ENCODE measurements around the gene OSBPL8.

DNA sequence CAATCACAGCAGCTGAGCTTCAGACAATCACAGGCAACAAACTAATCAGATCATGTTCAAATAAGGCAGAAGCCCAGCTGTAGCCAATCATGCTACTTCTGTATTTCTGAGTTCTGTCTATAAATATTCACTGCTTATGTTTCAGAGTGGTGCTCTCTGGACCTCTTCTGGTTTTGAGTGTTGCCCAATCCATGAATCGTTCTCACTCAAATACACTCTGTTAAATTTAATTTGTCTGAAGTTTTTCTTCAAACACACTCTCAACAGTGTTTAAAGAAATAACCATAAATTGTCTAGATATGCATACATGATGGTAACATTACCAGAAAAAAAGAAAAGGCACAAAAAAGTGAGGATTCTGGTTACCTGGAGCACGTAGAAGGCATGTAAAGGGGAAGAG is 133.4 kb downstream of the OSBPL8 start:
- TF ChIP-seq POLR2A (conservative IDR thresholded peaks at IDR 0.05) (no peak), POLR2AphosphoS5 (IDR thresholded peaks at IDR 0.05; ENCODE audit: control insufficient read depth, insufficient read depth, low read depth, low read length) (no peak), NFIC (IDR thresholded peaks at IDR 0.05) (no peak), ZNF785 (CRISPR knock-in tag; IDR thresholded peaks at IDR 0.05) (no peak), ZNF23 (CRISPR knock-in tag; IDR thresholded peaks at IDR 0.05) (no peak), ZBTB7A (IDR thresholded peaks at IDR 0.05; ENCODE audit: borderline replicate concordance, control insufficient read depth, low read depth, low read length) (no peak), SMC3 (conservative IDR thresholded peaks at IDR 0.05; ENCODE audit: insufficient read depth, low read depth, low read length) (no peak), ZSCAN32 (CRISPR knock-in tag; IDR thresholded peaks at IDR 0.05) (no peak)
- TF ChIP-seq, protein P1, sequence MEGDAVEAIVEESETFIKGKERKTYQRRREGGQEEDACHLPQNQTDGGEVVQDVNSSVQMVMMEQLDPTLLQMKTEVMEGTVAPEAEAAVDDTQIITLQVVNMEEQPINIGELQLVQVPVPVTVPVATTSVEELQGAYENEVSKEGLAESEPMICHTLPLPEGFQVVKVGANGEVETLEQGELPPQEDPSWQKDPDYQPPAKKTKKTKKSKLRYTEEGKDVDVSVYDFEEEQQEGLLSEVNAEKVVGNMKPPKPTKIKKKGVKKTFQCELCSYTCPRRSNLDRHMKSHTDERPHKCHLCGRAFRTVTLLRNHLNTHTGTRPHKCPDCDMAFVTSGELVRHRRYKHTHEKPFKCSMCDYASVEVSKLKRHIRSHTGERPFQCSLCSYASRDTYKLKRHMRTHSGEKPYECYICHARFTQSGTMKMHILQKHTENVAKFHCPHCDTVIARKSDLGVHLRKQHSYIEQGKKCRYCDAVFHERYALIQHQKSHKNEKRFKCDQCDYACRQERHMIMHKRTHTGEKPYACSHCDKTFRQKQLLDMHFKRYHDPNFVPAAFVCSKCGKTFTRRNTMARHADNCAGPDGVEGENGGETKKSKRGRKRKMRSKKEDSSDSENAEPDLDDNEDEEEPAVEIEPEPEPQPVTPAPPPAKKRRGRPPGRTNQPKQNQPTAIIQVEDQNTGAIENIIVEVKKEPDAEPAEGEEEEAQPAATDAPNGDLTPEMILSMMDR (IDR thresholded peaks at IDR 0.05 in 2 of 3, conservative IDR thresholded peaks at IDR 0.05 in 1 of 3; ENCODE audit: insufficient read depth in 2 of 3, low read depth in 1 of 3, low read length in 3 of 3): no peak
- TF ChIP-seq, protein P2, sequence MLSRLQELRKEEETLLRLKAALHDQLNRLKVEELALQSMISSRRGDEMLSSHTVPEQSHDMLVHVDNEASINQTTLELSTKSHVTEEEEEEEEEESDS (CRISPR knock-in tag; IDR thresholded peaks at IDR 0.05): no peak
- TF ChIP-seq, protein P3, sequence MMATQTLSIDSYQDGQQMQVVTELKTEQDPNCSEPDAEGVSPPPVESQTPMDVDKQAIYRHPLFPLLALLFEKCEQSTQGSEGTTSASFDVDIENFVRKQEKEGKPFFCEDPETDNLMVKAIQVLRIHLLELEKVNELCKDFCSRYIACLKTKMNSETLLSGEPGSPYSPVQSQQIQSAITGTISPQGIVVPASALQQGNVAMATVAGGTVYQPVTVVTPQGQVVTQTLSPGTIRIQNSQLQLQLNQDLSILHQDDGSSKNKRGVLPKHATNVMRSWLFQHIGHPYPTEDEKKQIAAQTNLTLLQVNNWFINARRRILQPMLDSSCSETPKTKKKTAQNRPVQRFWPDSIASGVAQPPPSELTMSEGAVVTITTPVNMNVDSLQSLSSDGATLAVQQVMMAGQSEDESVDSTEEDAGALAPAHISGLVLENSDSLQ (IDR thresholded peaks at IDR 0.05): no peak
- TF ChIP-seq, protein P4, sequence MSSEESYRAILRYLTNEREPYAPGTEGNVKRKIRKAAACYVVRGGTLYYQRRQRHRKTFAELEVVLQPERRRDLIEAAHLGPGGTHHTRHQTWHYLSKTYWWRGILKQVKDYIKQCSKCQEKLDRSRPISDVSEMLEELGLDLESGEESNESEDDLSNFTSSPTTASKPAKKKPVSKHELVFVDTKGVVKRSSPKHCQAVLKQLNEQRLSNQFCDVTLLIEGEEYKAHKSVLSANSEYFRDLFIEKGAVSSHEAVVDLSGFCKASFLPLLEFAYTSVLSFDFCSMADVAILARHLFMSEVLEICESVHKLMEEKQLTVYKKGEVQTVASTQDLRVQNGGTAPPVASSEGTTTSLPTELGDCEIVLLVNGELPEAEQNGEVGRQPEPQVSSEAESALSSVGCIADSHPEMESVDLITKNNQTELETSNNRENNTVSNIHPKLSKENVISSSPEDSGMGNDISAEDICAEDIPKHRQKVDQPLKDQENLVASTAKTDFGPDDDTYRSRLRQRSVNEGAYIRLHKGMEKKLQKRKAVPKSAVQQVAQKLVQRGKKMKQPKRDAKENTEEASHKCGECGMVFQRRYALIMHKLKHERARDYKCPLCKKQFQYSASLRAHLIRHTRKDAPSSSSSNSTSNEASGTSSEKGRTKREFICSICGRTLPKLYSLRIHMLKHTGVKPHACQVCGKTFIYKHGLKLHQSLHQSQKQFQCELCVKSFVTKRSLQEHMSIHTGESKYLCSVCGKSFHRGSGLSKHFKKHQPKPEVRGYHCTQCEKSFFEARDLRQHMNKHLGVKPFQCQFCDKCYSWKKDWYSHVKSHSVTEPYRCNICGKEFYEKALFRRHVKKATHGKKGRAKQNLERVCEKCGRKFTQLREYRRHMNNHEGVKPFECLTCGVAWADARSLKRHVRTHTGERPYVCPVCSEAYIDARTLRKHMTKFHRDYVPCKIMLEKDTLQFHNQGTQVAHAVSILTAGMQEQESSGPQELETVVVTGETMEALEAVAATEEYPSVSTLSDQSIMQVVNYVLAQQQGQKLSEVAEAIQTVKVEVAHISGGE (CRISPR knock-in tag; IDR thresholded peaks at IDR 0.05): no peak
